H1 (cell line): ENCODE measurements around the gene CERKL. TPM values are rescaled to one million over a fixed set of nuclear protein-coding genes. Genes with fewer than 3 reads are reported as not detected.

Source experiments
- CTCF ChIA-PET: fragments of 300-600 bp; sonication (Branson Sonifier 250); formaldehyde crosslinking; loops from one replicate; lab custom pipeline; 2021; ENCODE audit not compliant: partially characterized antibody; lab: Charles Lee
- POLR2A ChIA-PET: fragments of 300-600 bp; sonication (Branson Sonifier 250); formaldehyde crosslinking; loops from one replicate; lab custom pipeline; 2021; ENCODE audit warnings: inconsistent platforms; ENCODE audit not compliant: partially characterized antibody; lab: Charles Lee
- DNase-seq, 2 experiments: peaks; one replicate each; pipeline versions ENCODE4 v3.0.0 to v3.0.0-alpha.2; 2010 to 2022; ENCODE audit warnings: low spot score in 2 of 2, low read depth in 1 of 2, mixed read lengths in 1 of 2
- FAIRE-seq: peaks from 2 replicates; lab custom pipeline; 2011; peaks lifted over from hg19 to GRCh38; lab: Jason Lieb, UNC
- H2AFZ ChIP-seq: 2 replicates; pipeline ENCODE4 v1.8.1; 2012; ENCODE audit warnings: low read length, inconsistent platforms
- H2AK5ac ChIP-seq: 2 replicates; pipeline ENCODE4 v1.6.1; 2013; ENCODE audit warnings: low read depth, low read length
- H2BK120ac ChIP-seq: replicated peaks from 2 replicates; pipeline ENCODE3; 2013; ENCODE audit warnings: low read depth, low read length, inconsistent platforms
- H2BK12ac ChIP-seq: 2 replicates; pipeline ENCODE4 v1.6.1; 2013; ENCODE audit warnings: low read depth, low read length
- H2BK15ac ChIP-seq: 2 replicates; pipeline ENCODE4 v1.6.1; 2013; ENCODE audit warnings: low read length
- H2BK20ac ChIP-seq: 2 replicates; pipeline ENCODE4 v1.6.1; 2013; ENCODE audit warnings: low read length
- H2BK5ac ChIP-seq: 2 replicates; pipeline ENCODE4 v1.6.1; 2013; ENCODE audit warnings: low read depth, low read length
- H3K14ac ChIP-seq: 2 replicates; pipeline ENCODE4 v1.6.1; 2013; ENCODE audit warnings: inconsistent platforms; ENCODE audit not compliant: insufficient read length
- H3K18ac ChIP-seq: 2 replicates; pipeline ENCODE4 v1.6.1; 2013; ENCODE audit warnings: low read length; ENCODE audit errors: extremely low read depth
- H3K23ac ChIP-seq: 2 replicates; pipeline ENCODE4 v1.6.1; 2013; ENCODE audit warnings: inconsistent platforms; ENCODE audit not compliant: insufficient read length
- H3K23me2 ChIP-seq: 2 replicates; pipeline ENCODE4 v1.6.1; 2013; ENCODE audit warnings: low read depth, low read length
- H3K27ac ChIP-seq: 2 replicates; pipeline ENCODE4 v1.6.1; 2011; ENCODE audit warnings: low read depth, low read length, inconsistent platforms
- H3K27me3 ChIP-seq, 4 experiments: replicated peaks in 1 of 4; 1 replicate in 1 of 4; 2 replicates in 3 of 4; pipeline versions ENCODE4 v1.6.1 to v1.8.1; 2011 to 2013; ENCODE audit warnings: low read length in 3 of 4, mild to moderate bottlenecking in 3 of 4, inconsistent platforms in 2 of 4, mixed read lengths in 2 of 4, moderate library complexity in 1 of 4; ENCODE audit not compliant: control insufficient read depth in 3 of 4, insufficient read depth in 3 of 4; ENCODE audit errors: extremely low read depth in 1 of 4
- H3K36me3 ChIP-seq, 4 experiments: 2 replicates each; pipeline versions ENCODE4 v1.6.1 to v1.8.1; 2011 to 2013; ENCODE audit warnings: mild to moderate bottlenecking in 4 of 4, low read length in 3 of 4, moderate library complexity in 2 of 4, control low read depth in 1 of 4, inconsistent platforms in 1 of 4; ENCODE audit not compliant: insufficient read depth in 4 of 4, control insufficient read depth in 2 of 4
- H3K4ac ChIP-seq: replicated peaks from 2 replicates; pipeline ENCODE3; 2013; ENCODE audit warnings: low read length, low read depth, mixed read lengths, inconsistent platforms; ENCODE audit not compliant: insufficient read length
- H3K4me1 ChIP-seq, 4 experiments: replicated peaks in 1 of 4; 1 replicate in 1 of 4; 2 replicates in 3 of 4; pipeline versions ENCODE4 v1.6.1 to v1.8.1; 2011 to 2013; ENCODE audit warnings: low read length in 3 of 4, inconsistent platforms in 2 of 4, mixed read lengths in 1 of 4; ENCODE audit not compliant: insufficient read depth in 4 of 4, control insufficient read depth in 3 of 4
- H3K4me2 ChIP-seq, 2 experiments: 2 replicates each; pipeline versions ENCODE4 v1.6.1 to v1.8.1; 2011 to 2013; ENCODE audit warnings: low read depth in 2 of 2, low read length in 2 of 2, control low read depth in 1 of 2, inconsistent platforms in 1 of 2, mild to moderate bottlenecking in 1 of 2; ENCODE audit not compliant: insufficient read depth in 1 of 2
- H3K4me3 ChIP-seq, 4 experiments: fragments of 200-600, 300-600 bp in 1 of 4; sonication (generic), shearing (Covaris generic), sonication (Bioruptor Twin) in 1 of 4; 2 replicates each; pipeline versions ENCODE4 v1.5.1 to v1.8.1; 2011 to 2016; ENCODE audit warnings: low read length in 4 of 4, low read depth in 3 of 4, control low read depth in 2 of 4, inconsistent platforms in 2 of 4, mild to moderate bottlenecking in 2 of 4, mixed read lengths in 1 of 4, moderate library complexity in 1 of 4; ENCODE audit not compliant: insufficient read depth in 2 of 4; ENCODE audit errors: extremely low read depth in 1 of 4
- H3K56ac ChIP-seq: replicated peaks from 2 replicates; pipeline ENCODE3; 2013; ENCODE audit warnings: low read depth, mild to moderate bottlenecking, mixed read lengths, low read length, inconsistent platforms; ENCODE audit not compliant: insufficient read length
- H3K79me1 ChIP-seq: 2 replicates; pipeline ENCODE4 v1.6.1; 2013; ENCODE audit warnings: low read depth, low read length, control low read depth
- H3K79me2 ChIP-seq, 2 experiments: 2 replicates each; pipeline versions ENCODE4 v1.6.1 to v1.8.1; 2012 to 2013; ENCODE audit warnings: low read length in 2 of 2, mild to moderate bottlenecking in 2 of 2, inconsistent platforms in 1 of 2; ENCODE audit not compliant: insufficient read depth in 2 of 2, control insufficient read depth in 1 of 2
- H3K9ac ChIP-seq, 4 experiments: replicated peaks in 1 of 4; 1 replicate in 1 of 4; 2 replicates in 3 of 4; pipeline versions ENCODE4 v1.6.1 to v1.8.1; 2011 to 2013; ENCODE audit warnings: low read depth in 3 of 4, low read length in 3 of 4, control low read depth in 2 of 4, mild to moderate bottlenecking in 2 of 4, moderate library complexity in 2 of 4, inconsistent platforms in 1 of 4; ENCODE audit errors: extremely low read depth in 1 of 4
- H3K9me3 ChIP-seq, 2 experiments: 2 replicates each; pipeline versions ENCODE4 v1.6.1 to v1.8.1; 2012 to 2013; ENCODE audit warnings: mild to moderate bottlenecking in 2 of 2, moderate library complexity in 2 of 2, control low read depth in 1 of 2, inconsistent platforms in 1 of 2, low read depth in 1 of 2, low read length in 1 of 2, mixed read lengths in 1 of 2; ENCODE audit not compliant: insufficient read depth in 2 of 2
- H4K20me1 ChIP-seq, 2 experiments: replicated peaks in 1 of 2; 2 replicates each; pipeline versions ENCODE3 to v1.8.1; 2011 to 2013; ENCODE audit warnings: inconsistent platforms in 2 of 2, low read length in 2 of 2, mild to moderate bottlenecking in 1 of 2; ENCODE audit not compliant: insufficient read depth in 2 of 2, control insufficient read depth in 1 of 2
- H4K5ac ChIP-seq: 2 replicates; pipeline ENCODE4 v1.6.1; 2013; ENCODE audit warnings: low read length, low read depth, mixed read lengths, inconsistent platforms; ENCODE audit not compliant: insufficient read length
- H4K8ac ChIP-seq: 2 replicates; pipeline ENCODE4 v1.8.0; 2013; ENCODE audit warnings: mild to moderate bottlenecking, moderate library complexity, low read length, inconsistent platforms; ENCODE audit not compliant: insufficient read depth; ENCODE audit errors: extremely low read depth
- H4K91ac ChIP-seq: replicated peaks from 2 replicates; pipeline ENCODE3; 2013; ENCODE audit warnings: low read length, mixed read lengths, inconsistent platforms; ENCODE audit not compliant: insufficient read length
- BCL11A ChIP-seq, 2 experiments: IDR thresholded peaks; one replicate each; pipeline ENCODE4 v1.6.1; 2011; ENCODE audit warnings: low read depth in 2 of 2, low read length in 2 of 2, mild to moderate bottlenecking in 2 of 2
- CEBPB ChIP-seq: IDR thresholded peaks from 2 replicates; pipeline ENCODE4 v1.6.1; 2012; ENCODE audit warnings: low read depth, low read length
- POLR2AphosphoS5 ChIP-seq: IDR thresholded peaks from 2 replicates; pipeline ENCODE4 v1.6.1; 2011; ENCODE audit warnings: low read depth, low read length
- TAF7 ChIP-seq: optimal IDR thresholded peaks from 2 replicates; pipeline ENCODE3; 2011; ENCODE audit warnings: low read depth, mild to moderate bottlenecking, inconsistent platforms, low read length, moderate library complexity, borderline replicate concordance
- WGBS, 2 experiments: shearing (Covaris generic) in 1 of 2; methylation state at CpG; one replicate each; pipeline versions ENCODE4 v1.1.6 to v1.1.7; 2013 to 2015; ENCODE audit warnings: low lambda C conversion rate in 2 of 2, mixed read lengths in 2 of 2, inconsistent platforms in 1 of 2, low coverage in 1 of 2, missing lambda C conversion rate in 1 of 2; ENCODE audit not compliant: insufficient replicate concordance in 2 of 2, insufficient coverage in 1 of 2, insufficient read length in 1 of 2; ENCODE audit errors: extremely low coverage in 1 of 2, missing lambda C conversion rate in 1 of 2; 5-methylcytosine and 5-hydroxymethylcytosine counted together
- polyA plus RNA-seq, 7 experiments: library from polyadenylated mRNA; depleted of rRNA in 3 of 7; stranded (reverse) in 5 of 7; unstranded in 2 of 7; fragments of >200 nt in 5 of 7; fragments of 200-250 nt in 2 of 7; gene quantifications; 1 replicate in 5 of 7; 2 replicates in 1 of 7; 4 replicates in 1 of 7; pipeline versions ENCODE4 v1.2.1 to v1.2.3, GENCODE V29; 2011 to 2013; ENCODE audit warnings: missing spikeins in 2 of 7, mixed read lengths in 2 of 7
- total RNA-seq: library from RNA; stranded (reverse); fragmentation: NEBNext Ultra II Directional; extraction: Animal tissue kit (Norgen Biotek cat#: 25700); gene quantifications from 2 replicates; pipeline ENCODE4 v1.2.1, GENCODE V29; 2021

Gene CERKL
- total and polyA plus RNA-seq, 2 of the 8 experiments (the other 6 are each of a cell fraction or from before 2014, with no cell fraction given), result 0.05 TPM; not detected in 1

DNA sequence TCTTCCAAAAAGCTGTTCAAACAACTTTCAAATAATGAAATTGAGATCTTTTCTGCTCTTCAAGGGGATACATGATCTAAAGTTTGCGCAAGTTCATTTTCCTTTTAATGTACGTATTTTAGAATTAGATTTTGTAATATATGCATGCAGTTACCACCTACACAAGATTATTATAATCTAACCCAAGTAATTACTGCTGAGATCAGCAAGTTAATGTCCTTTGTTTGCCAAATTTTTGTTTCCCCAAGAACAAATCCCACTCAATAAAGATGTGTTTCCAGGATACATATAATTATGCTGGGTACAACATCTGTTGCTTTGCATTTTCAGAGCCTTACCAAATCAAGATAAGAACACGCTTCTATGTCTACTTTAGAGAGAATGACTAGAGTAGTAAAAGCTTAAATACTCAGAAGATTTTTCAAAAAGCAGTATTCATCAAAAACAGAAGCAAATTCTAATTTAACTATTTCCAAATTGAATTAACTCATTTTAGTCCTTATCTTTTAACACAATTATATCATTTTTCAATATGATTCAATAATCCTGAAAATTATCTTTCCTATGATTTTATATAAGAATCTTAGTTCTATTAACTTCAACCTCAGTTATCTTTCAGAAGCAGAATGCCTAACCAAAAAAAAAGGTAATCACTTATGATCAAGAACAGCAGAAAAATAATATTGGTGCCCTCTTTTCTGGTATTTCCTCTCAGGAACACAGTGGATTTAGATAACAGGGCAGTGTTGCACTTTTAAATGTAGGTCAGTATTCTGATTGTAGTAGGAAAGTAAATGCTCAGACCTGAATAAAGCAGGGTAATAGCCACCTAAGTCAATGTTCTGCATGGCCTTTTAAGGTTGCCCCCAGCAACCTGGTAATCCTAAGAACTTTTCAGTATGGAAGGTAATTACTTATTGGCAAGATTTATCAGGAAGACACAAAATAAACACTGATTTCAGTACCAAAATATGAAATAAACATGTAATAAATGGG lies 28.0 kb downstream of the CERKL start:
- 85% methylated on average over 3 of the region's 3 CpGs; no CpG with 5 or more reads in 1 of the 2 experiments for WGBS, 2 experiments
- DNase-seq, result no peak
- no peak overlapping the region for H2BK15ac ChIP-seq
- peaks cover 0 to 2% (median 0%) of the 10 kb centered on the region in 4 experiments; a peak in 1 of 7 replicates for H3K27me3 ChIP-seq
- H2BK12ac ChIP-seq, result no peak overlapping the region
- TF ChIP-seq TAF7, result no peak
- no peak for TF ChIP-seq BCL11A (IDR thresholded peaks at IDR 0.05; ENCODE audit: low read depth in 2 of 2, low read length in 2 of 2)
- no peak for TF ChIP-seq POLR2AphosphoS5
- TF ChIP-seq CEBPB, result no peak
- TF ChIP-seq, all 59 proteins: peak for 0
- H3K36me3 ChIP-seq, result no peaks in the 10 kb centered on the region
- no peak overlapping the region for H3K4me3 ChIP-seq
- no peaks in the 10 kb centered on the region for H4K20me1 ChIP-seq
- no peaks in the 10 kb centered on the region for H3K4me1 ChIP-seq
- no peak overlapping the region for H3K18ac ChIP-seq
- no peak overlapping the region for H2AK5ac ChIP-seq
- H3K79me2 ChIP-seq, result no peaks in the 10 kb centered on the region
- H3K4me2 ChIP-seq, result no peak overlapping the region
- no peak overlapping the region for H2BK120ac ChIP-seq
- H3K79me1 ChIP-seq, result no peaks in the 10 kb centered on the region
- H4K5ac ChIP-seq, result no peak overlapping the region
- H3K9me3 ChIP-seq, result no peaks in the 10 kb centered on the region
- no peak for FAIRE-seq
- H2AFZ ChIP-seq, result no peak overlapping the region
- H3K9ac ChIP-seq, result no peak overlapping the region
- H2BK5ac ChIP-seq, result no peak overlapping the region
- no peak overlapping the region for H3K14ac ChIP-seq
- H3K23ac ChIP-seq, result no peak overlapping the region
- ChIA-PET CTCF (interaction anchor here (1.2 kb wide), 1 partner anchor 10 kb away, joined by 3 read pairs; no protein-coding TSS in a partner anchor), POLR2A (no interaction called here)
- H4K91ac ChIP-seq, result no peak overlapping the region
- H2BK20ac ChIP-seq, result no peak overlapping the region
- H4K8ac ChIP-seq, result no peak overlapping the region
- no peaks in the 10 kb centered on the region for H3K23me2 ChIP-seq
- H3K56ac ChIP-seq, result no peak overlapping the region
- H3K4ac ChIP-seq, result no peak overlapping the region
- no peak overlapping the region for H3K27ac ChIP-seq
